HepG2 (cell line): ENCODE data around the gene ZBTB46. TPM values are rescaled to one million over a fixed set of nuclear protein-coding genes. Genes with fewer than 3 reads are reported as not detected.

Experiments
- ATAC-seq: fragments of 200-7000 bp; cut with Tn5 transposase; 3 replicates; pipeline ENCODE4 v1.9.1; 2020; ENCODE audit warnings: mild to moderate bottlenecking, moderate library complexity
- BruUV-seq: library from RNA; stranded (reverse); fragments of 400-500 nt; replicated peaks from 2 replicates; lab custom pipeline; 2021; lab: Mats Ljungman, UMichigan
- CTCF ChIA-PET: fragments of 300-600 bp; formaldehyde crosslinking; extraction: SDS; loops from one replicate; lab custom pipeline; 2021; ENCODE audit warnings: low total read pairs, inconsistent platforms, low intra/inter-chr PET ratio; lab: Yijun Ruan, JAX
- POLR2A ChIA-PET: fragments of 350-600 bp; sonication (Branson Sonifier 250); formaldehyde crosslinking; loops from one replicate; lab custom pipeline; 2020; ENCODE audit warnings: antibody characterized with exemption, inconsistent platforms; lab: Yijun Ruan, JAX
- DNase-seq: peaks from one replicate; pipeline ENCODE4 v3.0.0-alpha.2; 2015; ENCODE audit warnings: low spot score
- FAIRE-seq: peaks from 3 replicates; lab custom pipeline; 2011; peaks lifted over from hg19 to GRCh38; lab: Jason Lieb, UNC
- H2AFZ ChIP-seq: one replicate; pipeline ENCODE4 v1.6.1; 2011; ENCODE audit warnings: low read length, inconsistent platforms
- H3K27ac ChIP-seq: fragments of 300-600 bp; 3 replicates; pipeline ENCODE4 v1.8.0; 2011; ENCODE audit warnings: mixed run types, mild to moderate bottlenecking, mixed read lengths, low read length, inconsistent platforms; ENCODE audit not compliant: insufficient read depth; ENCODE audit errors: extremely low read length
- H3K27me3 ChIP-seq, 2 experiments: fragments of 200-600 bp in 1 of 2; 2 replicates in 1 of 2; 3 replicates in 1 of 2; pipeline versions ENCODE4 v1.6.0 to v1.8.0; 2011; ENCODE audit warnings: low read length in 2 of 2, mild to moderate bottlenecking in 2 of 2, moderate library complexity in 2 of 2, inconsistent platforms in 1 of 2; ENCODE audit not compliant: insufficient read depth in 2 of 2, control insufficient read depth in 1 of 2
- H3K36me3 ChIP-seq, 2 experiments: fragments of 200-600 bp in 1 of 2; replicated peaks in 1 of 2; 2 replicates in 1 of 2; 3 replicates in 1 of 2; pipeline versions ENCODE4 v1.5.1 to v1.8.0; 2011; ENCODE audit warnings: low read length in 2 of 2, inconsistent platforms in 1 of 2; ENCODE audit not compliant: insufficient read depth in 2 of 2, control insufficient read depth in 1 of 2
- H3K4me1 ChIP-seq: 2 replicates; pipeline ENCODE4 v1.5.1; 2012; ENCODE audit warnings: low read length, inconsistent platforms; ENCODE audit not compliant: insufficient read depth
- H3K4me2 ChIP-seq: 2 replicates; pipeline ENCODE4 v1.6.0; 2011; ENCODE audit warnings: low read depth, low read length, inconsistent platforms
- H3K4me3 ChIP-seq, 3 experiments: fragments of 200-600 bp in 1 of 3; sonication (generic), shearing (Covaris generic) in 1 of 3; replicated peaks in 1 of 3; 2 replicates each; pipeline ENCODE4 v1.5.1; 2011 to 2016; ENCODE audit warnings: low read length in 3 of 3, inconsistent platforms in 2 of 3, low read depth in 2 of 3, mild to moderate bottlenecking in 2 of 3, control low read depth in 1 of 3, mixed read lengths in 1 of 3; ENCODE audit not compliant: insufficient read depth in 1 of 3
- H3K79me2 ChIP-seq: one replicate; pipeline ENCODE4 v1.6.1; 2011; ENCODE audit warnings: low read length, inconsistent platforms; ENCODE audit not compliant: insufficient read depth
- H3K9ac ChIP-seq: 2 replicates; pipeline ENCODE4 v1.6.0; 2011; ENCODE audit warnings: mild to moderate bottlenecking, low read depth, low read length, inconsistent platforms; ENCODE audit not compliant: insufficient read depth
- H3K9me3 ChIP-seq: 2 replicates; pipeline ENCODE4 v1.5.1; 2012; ENCODE audit warnings: mild to moderate bottlenecking, low read length
- H4K20me1 ChIP-seq: 2 replicates; pipeline ENCODE4 v1.6.0; 2011; ENCODE audit warnings: inconsistent platforms, mild to moderate bottlenecking, low read length, moderate library complexity; ENCODE audit not compliant: insufficient read depth
- FOXJ3 ChIP-seq: sonication (generic); formaldehyde crosslinking; IDR thresholded peaks from 2 replicates; pipeline ENCODE4 v1.4.0; 2020; ENCODE audit warnings: missing genetic modification reagents, mild to moderate bottlenecking, borderline replicate concordance
- JUND ChIP-seq: sonication (generic); formaldehyde crosslinking; IDR thresholded peaks from 2 replicates; pipeline ENCODE4 v1.8.0; 2022; ENCODE audit warnings: mild to moderate bottlenecking, missing genetic modification reagents
- U2AF2 ChIP-seq: fragments of 200-400 bp; formaldehyde crosslinking; IDR thresholded peaks from 2 replicates; pipeline ENCODE4 v1.6.1; 2017; ENCODE audit warnings: low read depth, mild to moderate bottlenecking, low read length
- ZNF292 ChIP-seq: sonication (generic); formaldehyde crosslinking; IDR thresholded peaks from 2 replicates; pipeline ENCODE4 v1.8.1; 2022; ENCODE audit warnings: mild to moderate bottlenecking, low read depth, missing genetic modification reagents, borderline replicate concordance
- ZNF331 ChIP-seq: sonication (generic); formaldehyde crosslinking; IDR thresholded peaks from 2 replicates; pipeline ENCODE4 v1.4.0; 2020; ENCODE audit warnings: missing genetic modification reagents
- ZNF644 ChIP-seq: IDR thresholded peaks from 2 replicates; pipeline ENCODE4 v1.6.1; 2016; ENCODE audit warnings: low read depth
- WGBS: methylation state at CpG from one replicate; pipeline ENCODE4 v1.1.6; 2017; ENCODE audit warnings: low lambda C conversion rate; 5-methylcytosine and 5-hydroxymethylcytosine counted together
- in situ Hi-C: cut with HindIII; loops from 2 replicates; pipeline ENCODE4 v1.10.0; 2017; ENCODE audit warnings: low pct_unique_long_range_greater_than_20kb; ENCODE audit not compliant: extremely low pct_ligation_motif_present
- intact Hi-C: fragments of 100-400 bp; cut with micrococcal nuclease; formaldehyde crosslinking; loops from one replicate; pipeline ENCODE4 v1.10.0; 2022; ENCODE audit not compliant: unreplicated experiment
- polyA plus RNA-seq, 8 experiments: library from polyadenylated mRNA; depleted of rRNA in 3 of 8; stranded (reverse) in 7 of 8; unstranded in 1 of 8; fragments of >200 nt; fragmentation: Illumina TruSeq in 4 of 8; extraction: Trizol in 4 of 8; gene quantifications; 2 replicates each; pipeline versions ENCODE4 v1.2.1 to v1.2.3, GENCODE V29; 2011 to 2016; ENCODE audit warnings: low read depth in 4 of 8, missing spikeins in 1 of 8, mixed read lengths in 1 of 8; ENCODE audit not compliant: insufficient read depth in 1 of 8
- total RNA-seq, 5 experiments: library from RNA; depleted of rRNA; stranded (reverse); fragments of >200 nt; fragmentation: Illumina TruSeq; extraction: Trizol; gene quantifications; 2 replicates each; pipeline ENCODE4 v1.2.3, GENCODE V29; 2016; ENCODE audit warnings: low read depth in 1 of 5
- TF ChIP-seq, protein P1 (sequence below): sonication (generic); formaldehyde crosslinking; IDR thresholded peaks from 2 replicates; pipeline ENCODE4 v1.4.0; 2020; ENCODE audit warnings: missing genetic modification reagents; ENCODE audit errors: not compliant biosample characterization
- TF ChIP-seq, protein P2 (sequence below): sonication (generic); formaldehyde crosslinking; IDR thresholded peaks from 2 replicates; pipeline ENCODE4 v1.4.0; 2020; ENCODE audit warnings: missing genetic modification reagents

The ZBTB46 gene
- total and polyA plus RNA-seq, 2 of the 13 experiments (the other 11 are each of a cell fraction or from before 2014, with no cell fraction given), result 1.6 to 13.5 TPM

DNA sequence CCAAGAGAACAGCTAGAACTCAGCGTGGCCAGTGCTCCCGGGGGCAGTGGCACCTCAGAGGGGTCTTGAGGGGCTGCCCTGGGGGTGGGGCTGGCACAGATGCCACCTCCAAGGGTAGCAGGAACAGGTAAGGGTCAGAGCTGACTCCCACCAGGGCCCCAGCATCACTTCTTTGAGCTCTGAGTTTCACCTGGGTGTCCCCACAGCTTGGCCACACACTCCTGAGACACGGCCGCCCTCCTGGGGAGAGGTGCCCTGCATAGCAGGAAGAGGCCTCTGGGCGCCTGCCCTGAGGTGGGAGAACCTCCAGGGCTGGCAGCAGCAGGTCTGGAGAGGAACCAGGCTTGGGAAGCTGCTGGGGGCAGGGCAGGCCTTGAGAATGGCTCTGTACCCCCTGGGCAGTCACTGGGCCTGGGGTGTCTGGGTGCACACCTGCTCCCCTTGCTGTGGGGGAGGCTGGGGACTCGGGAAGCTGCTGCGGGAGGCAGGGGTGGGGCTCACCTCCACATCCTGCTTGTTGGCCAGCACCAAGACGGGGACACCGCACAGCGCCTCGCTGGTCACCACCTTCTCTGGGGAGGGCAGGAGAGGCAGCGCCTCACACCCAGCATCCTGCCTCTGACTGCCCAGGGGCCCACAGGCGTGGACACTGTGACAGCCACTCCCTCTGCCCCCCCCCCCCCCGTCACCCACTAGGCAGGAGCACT lies 129.6 kb downstream of the ZBTB46 start (continued):
- TF ChIP-seq, protein P1, sequence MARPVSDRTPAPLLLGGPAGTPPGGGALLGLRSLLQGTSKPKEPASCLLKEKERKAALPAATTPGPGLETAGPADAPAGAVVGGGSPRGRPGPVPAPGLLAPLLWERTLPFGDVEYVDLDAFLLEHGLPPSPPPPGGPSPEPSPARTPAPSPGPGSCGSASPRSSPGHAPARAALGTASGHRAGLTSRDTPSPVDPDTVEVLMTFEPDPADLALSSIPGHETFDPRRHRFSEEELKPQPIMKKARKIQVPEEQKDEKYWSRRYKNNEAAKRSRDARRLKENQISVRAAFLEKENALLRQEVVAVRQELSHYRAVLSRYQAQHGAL (CRISPR knock-in tag), result no peak
- no peak for TF ChIP-seq FOXJ3
- TF ChIP-seq ZNF331 (CRISPR knock-in tag), result no peak
- no peak for TF ChIP-seq ZNF644 (CRISPR knock-in tag)
- TF ChIP-seq U2AF2, result no peak

DNA sequence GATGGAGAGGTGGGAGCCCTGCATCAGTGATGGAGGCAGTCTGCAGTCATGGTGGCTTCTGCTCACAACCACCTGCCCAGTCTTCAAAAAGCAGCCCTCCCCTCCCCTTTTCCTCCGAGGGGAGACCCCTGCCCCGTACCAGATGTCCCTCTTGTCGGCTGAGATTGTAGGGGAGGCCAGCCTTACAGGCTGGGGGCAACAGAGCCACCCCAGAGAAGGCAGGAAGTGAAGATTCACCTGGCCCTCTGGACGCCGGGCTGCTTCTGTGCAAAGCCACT lies 130.1 kb downstream of the ZBTB46 start:
- Histone ChIP-seq H2AFZ (no peak overlapping the region), H3K36me3 (peaks cover 16 to 26% of the 10 kb centered on the region in 2 experiments), H3K4me3 (no peak overlapping the region), H3K27ac (no peak overlapping the region), H3K27me3 (no peaks in the 10 kb centered on the region), H4K20me1 (peaks cover 6% of the 10 kb centered on the region; the same call in 1 of the 2 replicates), H3K9ac (no peak overlapping the region), H3K4me1 (peaks cover 22% of the 10 kb centered on the region), H3K9me3 (no peaks in the 10 kb centered on the region), H3K79me2 (peaks cover 6% of the 10 kb centered on the region), H3K4me2 (no peak overlapping the region)
- in situ Hi-C loops (loop anchor here (10.0 kb wide), 1 partner anchor 84 kb away; no protein-coding TSS in a partner anchor), intact Hi-C loops (no loop called here)
- no TSS peak for BruUV-seq
- WGBS, result 94% methylated on average over 5 of the region's 5 CpGs
- ATAC-seq, result no peak
- TF ChIP-seq, protein P2, sequence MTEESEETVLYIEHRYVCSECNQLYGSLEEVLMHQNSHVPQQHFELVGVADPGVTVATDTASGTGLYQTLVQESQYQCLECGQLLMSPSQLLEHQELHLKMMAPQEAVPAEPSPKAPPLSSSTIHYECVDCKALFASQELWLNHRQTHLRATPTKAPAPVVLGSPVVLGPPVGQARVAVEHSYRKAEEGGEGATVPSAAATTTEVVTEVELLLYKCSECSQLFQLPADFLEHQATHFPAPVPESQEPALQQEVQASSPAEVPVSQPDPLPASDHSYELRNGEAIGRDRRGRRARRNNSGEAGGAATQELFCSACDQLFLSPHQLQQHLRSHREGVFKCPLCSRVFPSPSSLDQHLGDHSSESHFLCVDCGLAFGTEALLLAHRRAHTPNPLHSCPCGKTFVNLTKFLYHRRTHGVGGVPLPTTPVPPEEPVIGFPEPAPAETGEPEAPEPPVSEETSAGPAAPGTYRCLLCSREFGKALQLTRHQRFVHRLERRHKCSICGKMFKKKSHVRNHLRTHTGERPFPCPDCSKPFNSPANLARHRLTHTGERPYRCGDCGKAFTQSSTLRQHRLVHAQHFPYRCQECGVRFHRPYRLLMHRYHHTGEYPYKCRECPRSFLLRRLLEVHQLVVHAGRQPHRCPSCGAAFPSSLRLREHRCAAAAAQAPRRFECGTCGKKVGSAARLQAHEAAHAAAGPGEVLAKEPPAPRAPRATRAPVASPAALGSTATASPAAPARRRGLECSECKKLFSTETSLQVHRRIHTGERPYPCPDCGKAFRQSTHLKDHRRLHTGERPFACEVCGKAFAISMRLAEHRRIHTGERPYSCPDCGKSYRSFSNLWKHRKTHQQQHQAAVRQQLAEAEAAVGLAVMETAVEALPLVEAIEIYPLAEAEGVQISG (CRISPR knock-in tag), result no peak
- TF ChIP-seq ZNF292, result no peak
- no peak for TF ChIP-seq JUND (CRISPR knock-in tag)
- no peak for DNase-seq
- CTCF ChIA-PET, result no interaction called here
- FAIRE-seq, result no peak
- POLR2A ChIA-PET, result no interaction called here
